ENCODE measurements around the gene HS6ST3. TPM values are rescaled to one million over a fixed set of nuclear protein-coding genes. Genes with fewer than 3 reads are reported as not detected.
A peak's percentile ranks its signal among the peaks of the same experiment; 100 is the strongest.

HS6ST3 gene
- polyA plus RNA-seq, 1 donor = 1.4 TPM

DNA sequence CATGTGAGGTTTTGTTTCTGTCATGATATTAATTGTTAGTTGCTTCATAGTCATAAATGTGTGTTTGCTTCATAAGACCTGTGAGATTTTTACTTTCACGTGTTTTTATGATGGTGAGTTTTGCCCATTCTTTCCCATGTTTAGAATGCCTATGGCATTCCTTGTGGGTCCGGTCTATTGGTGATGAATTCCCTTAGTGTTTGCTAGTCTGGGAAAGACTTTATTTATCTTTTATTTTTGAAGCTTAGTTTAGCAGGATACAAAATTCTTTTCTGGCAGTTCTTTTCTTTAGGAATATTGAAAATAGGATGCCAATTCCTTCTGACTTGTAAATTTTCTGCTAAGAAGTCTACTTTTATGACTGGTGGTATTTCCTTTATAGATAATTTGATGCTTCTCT lies 571.7 kb downstream of the HS6ST3 start:
- DNase-seq = no peak
- WGBS (ENCODE audit: insufficient coverage, low lambda C conversion rate) = no CpG with 5 or more reads among the region's 2 CpGs
- H3K27me3 ChIP-seq (ENCODE audit: control insufficient read depth, insufficient read depth, low read length) = no peaks in the 10 kb centered on the region
- no peaks in the 10 kb centered on the region for H3K36me3 ChIP-seq (ENCODE audit: control insufficient read depth, insufficient read depth, low read length)
- H3K9me3 ChIP-seq (ENCODE audit: control insufficient read depth, low read depth, low read length) = peaks cover 10% of the 10 kb centered on the region
- H3K27ac ChIP-seq (ENCODE audit: low read length) = no peak overlapping the region
- no peaks in the 10 kb centered on the region for H3K4me1 ChIP-seq (ENCODE audit: control insufficient read depth, insufficient read depth, low read length)
- no peak overlapping the region for H3K4me3 ChIP-seq (ENCODE audit: low read length)

DNA sequence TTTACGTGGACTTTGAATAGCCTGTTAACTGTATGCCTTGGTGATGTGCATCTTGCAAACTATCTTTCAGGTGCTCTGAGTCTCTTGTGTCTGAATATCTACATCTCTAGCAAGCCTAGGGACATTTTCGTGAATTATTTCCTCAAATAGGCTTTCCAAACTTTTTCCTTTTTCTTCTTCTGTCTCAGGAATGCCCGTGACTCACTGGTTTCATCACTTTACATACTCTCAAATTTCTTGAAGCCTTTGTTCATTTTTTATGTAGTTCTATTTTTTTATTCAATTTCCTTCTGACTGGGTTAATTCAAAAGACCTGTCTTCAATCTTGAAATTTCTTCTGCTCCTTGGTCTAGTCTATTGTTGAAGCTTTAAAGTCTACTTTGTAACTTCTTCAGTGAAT lies 572.1 kb downstream of the HS6ST3 start:
- H3K27ac ChIP-seq (ENCODE audit: low read length) = no peak overlapping the region
- no peak for DNase-seq
- 63% methylated on average over 2 of the region's 3 CpGs for WGBS (ENCODE audit: insufficient coverage, low lambda C conversion rate)

DNA sequence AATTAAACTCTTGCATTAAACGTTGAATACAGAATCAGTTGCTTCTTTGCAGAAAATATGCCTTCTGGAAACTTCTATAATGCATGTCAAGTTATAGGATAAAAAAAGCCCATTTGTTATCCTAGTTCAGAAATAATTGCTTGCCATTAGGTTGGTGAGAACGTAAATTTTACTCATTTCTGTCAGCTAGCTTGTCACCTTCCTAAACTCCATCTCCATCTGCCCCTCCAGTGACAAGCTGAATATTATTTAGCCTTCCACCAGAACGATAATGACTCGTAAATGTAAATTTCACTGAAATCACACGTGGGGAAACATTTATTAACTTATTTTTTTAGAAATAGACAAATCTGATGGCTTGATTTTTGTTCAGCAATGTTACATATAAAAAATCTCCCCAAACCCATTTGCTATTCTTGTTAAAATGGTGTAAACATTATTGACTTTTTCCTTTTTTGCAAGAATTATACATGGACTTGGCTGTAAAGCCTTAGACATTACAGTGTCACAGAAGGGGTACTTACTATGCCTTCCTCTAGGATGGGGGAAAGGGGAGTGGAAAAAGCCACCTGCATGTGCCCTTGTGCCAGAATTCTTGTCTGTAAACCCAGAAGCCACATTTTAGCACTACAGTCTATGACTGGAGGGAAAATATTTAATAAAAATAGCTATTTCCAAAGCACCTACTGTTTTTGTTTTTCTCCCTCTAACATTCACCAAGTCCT lies 577.5 kb downstream of the HS6ST3 start:
- 97% methylated on average over 5 of the region's 5 CpGs for WGBS (ENCODE audit: insufficient coverage, low lambda C conversion rate)
- Histone ChIP-seq H3K4me3 (ENCODE audit: low read length) (no peak overlapping the region), H3K36me3 (ENCODE audit: control insufficient read depth, insufficient read depth, low read length) (no peaks in the 10 kb centered on the region), H3K27me3 (ENCODE audit: control insufficient read depth, insufficient read depth, low read length) (no peaks in the 10 kb centered on the region), H3K4me1 (ENCODE audit: control insufficient read depth, insufficient read depth, low read length) (no peaks in the 10 kb centered on the region), H3K27ac (ENCODE audit: low read length) (no peak overlapping the region), H3K9me3 (ENCODE audit: control insufficient read depth, low read depth, low read length) (peaks cover 7% of the 10 kb centered on the region)
- no peak for DNase-seq

More for the DNA sequence above, 572.1 kb downstream of the HS6ST3 start:
- Histone ChIP-seq H3K9me3 (ENCODE audit: control insufficient read depth, low read depth, low read length) (peaks cover 10% of the 10 kb centered on the region), H3K4me3 (ENCODE audit: low read length) (no peak overlapping the region), H3K36me3 (ENCODE audit: control insufficient read depth, insufficient read depth, low read length) (no peaks in the 10 kb centered on the region), H3K27me3 (ENCODE audit: control insufficient read depth, insufficient read depth, low read length) (no peaks in the 10 kb centered on the region), H3K4me1 (ENCODE audit: control insufficient read depth, insufficient read depth, low read length) (no peaks in the 10 kb centered on the region)

DNA sequence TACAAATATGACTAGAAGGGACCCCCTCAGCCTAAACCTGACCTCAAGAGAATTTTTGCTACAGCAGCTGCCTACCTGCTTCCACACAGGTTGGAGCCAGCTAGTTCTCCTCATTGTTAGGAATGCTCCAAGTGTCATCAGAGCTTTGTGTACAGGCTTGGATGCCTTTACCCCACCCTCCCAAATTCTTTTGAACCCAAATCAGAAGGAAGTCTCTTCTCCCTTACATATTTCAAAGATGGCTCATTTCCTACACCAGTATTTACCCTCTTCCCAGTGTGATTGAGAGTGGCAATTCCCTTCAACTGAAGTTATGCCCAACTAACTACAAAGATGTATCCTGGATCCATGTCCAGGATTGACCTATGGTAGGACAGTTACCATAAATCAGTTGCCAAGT lies 581.2 kb downstream of the HS6ST3 start:
- no peaks in the 10 kb centered on the region for H3K9me3 ChIP-seq (ENCODE audit: control insufficient read depth, low read depth, low read length)
- H3K36me3 ChIP-seq (ENCODE audit: control insufficient read depth, insufficient read depth, low read length) = no peaks in the 10 kb centered on the region
- DNase-seq = no peak
- H3K4me3 ChIP-seq (ENCODE audit: low read length) = no peak overlapping the region
- no peak overlapping the region for H3K27ac ChIP-seq (ENCODE audit: low read length)
- H3K4me1 ChIP-seq (ENCODE audit: control insufficient read depth, insufficient read depth, low read length) = no peaks in the 10 kb centered on the region
- no peaks in the 10 kb centered on the region for H3K27me3 ChIP-seq (ENCODE audit: control insufficient read depth, insufficient read depth, low read length)

DNA sequence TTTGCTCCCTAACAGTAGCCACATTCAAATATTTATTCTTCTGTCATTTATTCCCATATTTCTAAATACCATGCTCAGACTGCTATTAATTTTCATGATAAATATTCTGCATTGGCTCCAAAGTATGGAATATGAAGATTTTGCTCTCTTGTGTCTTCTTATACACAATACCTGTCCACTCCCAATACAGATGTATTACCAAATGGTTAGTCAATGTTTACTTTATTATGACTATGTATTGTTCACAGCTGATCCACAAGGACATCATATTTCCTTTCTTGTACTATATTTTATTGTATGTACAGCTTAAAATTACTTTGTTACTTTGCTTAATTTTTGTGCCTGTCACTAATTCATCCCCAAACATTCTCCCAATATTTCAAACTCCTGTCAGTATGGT lies 582.1 kb downstream of the HS6ST3 start:
- no peaks in the 10 kb centered on the region for H3K9me3 ChIP-seq (ENCODE audit: control insufficient read depth, low read depth, low read length)
- DNase-seq = no peak
- H3K27me3 ChIP-seq (ENCODE audit: control insufficient read depth, insufficient read depth, low read length) = no peaks in the 10 kb centered on the region
- no peak overlapping the region for H3K4me3 ChIP-seq (ENCODE audit: low read length)
- H3K27ac ChIP-seq (ENCODE audit: low read length) = no peak overlapping the region
- H3K4me1 ChIP-seq (ENCODE audit: control insufficient read depth, insufficient read depth, low read length) = no peaks in the 10 kb centered on the region
- no peaks in the 10 kb centered on the region for H3K36me3 ChIP-seq (ENCODE audit: control insufficient read depth, insufficient read depth, low read length)

DNA sequence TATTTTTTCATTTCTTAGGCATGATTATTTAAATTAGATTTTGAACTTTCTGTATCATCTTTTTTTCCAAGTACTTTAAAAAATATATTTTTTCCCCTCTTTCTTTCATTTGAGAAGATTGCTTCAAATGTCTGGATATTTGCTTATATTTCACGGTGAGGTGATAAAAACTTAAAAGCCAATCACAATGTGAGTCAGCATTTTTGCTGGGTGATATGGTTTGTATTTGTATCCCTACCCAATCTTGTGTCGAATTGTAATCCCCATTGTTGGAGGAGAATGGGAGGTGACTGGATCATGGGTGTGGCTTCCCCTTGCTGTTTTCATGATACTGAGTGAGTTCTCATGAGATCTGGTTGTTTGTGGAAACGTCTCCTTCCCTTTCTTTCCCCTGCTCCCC lies 583.9 kb downstream of the HS6ST3 start:
- DNase-seq = no peak
- WGBS (ENCODE audit: insufficient coverage, low lambda C conversion rate) = 100% methylated on average over 1 of the region's 3 CpGs
- no peaks in the 10 kb centered on the region for H3K36me3 ChIP-seq (ENCODE audit: control insufficient read depth, insufficient read depth, low read length)
- no peak overlapping the region for H3K4me3 ChIP-seq (ENCODE audit: low read length)
- H3K4me1 ChIP-seq (ENCODE audit: control insufficient read depth, insufficient read depth, low read length) = no peaks in the 10 kb centered on the region
- H3K9me3 ChIP-seq (ENCODE audit: control insufficient read depth, low read depth, low read length) = peaks cover 5% of the 10 kb centered on the region
- no peak overlapping the region for H3K27ac ChIP-seq (ENCODE audit: low read length)
- no peaks in the 10 kb centered on the region for H3K27me3 ChIP-seq (ENCODE audit: control insufficient read depth, insufficient read depth, low read length)

DNA sequence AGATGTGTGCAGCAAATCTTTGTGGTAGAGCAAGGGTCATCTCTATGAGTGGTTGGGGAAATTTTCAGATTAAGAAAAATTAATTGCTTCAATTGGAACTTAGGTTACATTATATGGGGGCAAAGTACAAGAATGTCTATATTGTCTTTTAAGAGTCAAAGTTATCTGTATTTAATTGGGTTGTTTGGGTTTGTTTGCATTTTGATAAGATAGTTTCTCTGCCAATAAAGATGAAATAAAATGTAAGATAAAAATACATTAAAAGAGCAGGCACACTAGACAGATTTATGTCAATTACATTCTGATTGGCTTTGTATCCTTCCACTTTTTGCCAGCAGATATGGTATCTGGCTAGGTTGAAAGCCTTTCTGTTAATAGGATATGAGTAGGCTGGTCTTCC lies 587.1 kb downstream of the HS6ST3 start:
- peak in 1 of 2 donors; percentile 53 for DNase-seq

DNA sequence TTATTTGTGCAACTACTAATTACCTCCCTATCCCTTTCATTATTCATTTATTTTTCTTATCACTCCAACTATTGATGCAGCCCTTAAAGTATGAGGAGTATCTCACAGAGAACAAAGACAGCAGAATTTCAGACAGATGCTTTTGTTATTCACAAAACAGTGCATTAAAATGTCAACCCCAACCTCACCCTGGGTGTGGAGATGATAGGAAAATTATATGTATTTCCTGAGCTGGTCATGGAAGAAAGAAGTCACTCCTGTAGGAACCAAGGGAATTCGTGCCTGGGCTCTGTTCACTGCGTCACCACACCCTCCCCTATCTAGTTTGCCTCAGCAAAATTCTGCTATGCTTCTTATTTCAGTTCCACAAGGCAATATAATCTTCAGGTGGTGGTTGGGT lies 588.9 kb downstream of the HS6ST3 start:
- WGBS (ENCODE audit: insufficient coverage, low lambda C conversion rate) = no CpG with 5 or more reads among the region's 2 CpGs
- Histone ChIP-seq H3K27me3 (ENCODE audit: control insufficient read depth, insufficient read depth, low read length) (no peaks in the 10 kb centered on the region), H3K36me3 (ENCODE audit: control insufficient read depth, insufficient read depth, low read length) (no peaks in the 10 kb centered on the region), H3K4me1 (ENCODE audit: control insufficient read depth, insufficient read depth, low read length) (peaks cover 6% of the 10 kb centered on the region), H3K27ac (ENCODE audit: low read length) (peak overlapping the region; percentile 28), H3K4me3 (ENCODE audit: low read length) (no peak overlapping the region), H3K9me3 (ENCODE audit: control insufficient read depth, low read depth, low read length) (peaks cover 8% of the 10 kb centered on the region)
- peak; percentile 3 to 17 for DNase-seq

More for the DNA sequence above, 587.1 kb downstream of the HS6ST3 start:
- Histone ChIP-seq H3K27ac (ENCODE audit: low read length) (no peak overlapping the region), H3K27me3 (ENCODE audit: control insufficient read depth, insufficient read depth, low read length) (no peaks in the 10 kb centered on the region), H3K4me1 (ENCODE audit: control insufficient read depth, insufficient read depth, low read length) (peaks cover 6% of the 10 kb centered on the region), H3K4me3 (ENCODE audit: low read length) (no peak overlapping the region), H3K36me3 (ENCODE audit: control insufficient read depth, insufficient read depth, low read length) (no peaks in the 10 kb centered on the region), H3K9me3 (ENCODE audit: control insufficient read depth, low read depth, low read length) (peaks cover 8% of the 10 kb centered on the region)

DNA sequence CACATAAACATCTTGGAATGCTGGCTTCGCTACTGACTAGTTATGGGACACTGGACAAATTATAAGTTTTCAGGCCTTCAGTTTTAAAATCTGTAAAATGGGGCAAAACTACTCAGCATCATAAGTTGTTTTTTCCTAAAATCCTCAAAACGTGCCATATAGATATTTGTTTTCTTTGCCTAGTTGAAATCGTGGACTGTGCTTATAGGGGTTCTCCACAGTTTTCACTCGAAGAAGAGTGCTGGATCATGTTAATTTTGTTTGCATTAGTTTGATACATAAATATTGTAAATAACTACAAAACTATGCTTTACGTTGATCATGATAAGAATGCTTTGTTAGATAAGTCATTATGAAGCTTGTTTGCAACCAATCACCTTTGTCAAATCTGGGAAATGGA lies 591.0 kb downstream of the HS6ST3 start:
- peak overlapping the region; percentile 61 for H3K27ac ChIP-seq (ENCODE audit: low read length)
- H3K4me3 ChIP-seq (ENCODE audit: low read length) = no peak overlapping the region
- no peak for DNase-seq
- WGBS (ENCODE audit: insufficient coverage, low lambda C conversion rate) = 100% methylated on average over 1 of the region's 5 CpGs
- peaks cover 8% of the 10 kb centered on the region for H3K9me3 ChIP-seq (ENCODE audit: control insufficient read depth, low read depth, low read length)
- no peaks in the 10 kb centered on the region for H3K27me3 ChIP-seq (ENCODE audit: control insufficient read depth, insufficient read depth, low read length)
- H3K4me1 ChIP-seq (ENCODE audit: control insufficient read depth, insufficient read depth, low read length) = peaks cover 6% of the 10 kb centered on the region
- H3K36me3 ChIP-seq (ENCODE audit: control insufficient read depth, insufficient read depth, low read length) = no peaks in the 10 kb centered on the region

DNA sequence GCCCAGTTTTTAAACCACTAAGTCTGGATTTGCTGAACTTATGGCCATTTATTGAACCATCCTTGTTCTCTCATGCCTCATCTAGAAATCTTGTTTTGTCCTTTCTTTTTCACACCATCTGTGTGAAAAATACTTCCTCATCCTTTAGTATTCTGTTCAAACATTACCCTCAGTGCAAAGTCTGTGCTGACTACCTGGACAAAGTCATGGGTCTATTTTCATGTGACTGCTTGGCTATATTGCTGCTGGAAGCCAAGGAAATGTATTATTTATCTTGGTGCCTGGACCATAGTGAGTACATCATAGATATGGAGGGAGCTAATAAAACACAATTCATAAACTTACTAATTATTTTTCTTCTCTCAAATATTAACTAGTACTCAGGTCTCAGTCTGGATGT lies 591.9 kb downstream of the HS6ST3 start:
- no peak overlapping the region for H3K4me3 ChIP-seq (ENCODE audit: low read length)
- peaks cover 8% of the 10 kb centered on the region for H3K9me3 ChIP-seq (ENCODE audit: control insufficient read depth, low read depth, low read length)
- peak overlapping the region; percentile 61 for H3K27ac ChIP-seq (ENCODE audit: low read length)
- peak; percentile 71 to 89 for DNase-seq
- H3K36me3 ChIP-seq (ENCODE audit: control insufficient read depth, insufficient read depth, low read length) = no peaks in the 10 kb centered on the region
- H3K27me3 ChIP-seq (ENCODE audit: control insufficient read depth, insufficient read depth, low read length) = no peaks in the 10 kb centered on the region
- peaks cover 6% of the 10 kb centered on the region for H3K4me1 ChIP-seq (ENCODE audit: control insufficient read depth, insufficient read depth, low read length)

DNA sequence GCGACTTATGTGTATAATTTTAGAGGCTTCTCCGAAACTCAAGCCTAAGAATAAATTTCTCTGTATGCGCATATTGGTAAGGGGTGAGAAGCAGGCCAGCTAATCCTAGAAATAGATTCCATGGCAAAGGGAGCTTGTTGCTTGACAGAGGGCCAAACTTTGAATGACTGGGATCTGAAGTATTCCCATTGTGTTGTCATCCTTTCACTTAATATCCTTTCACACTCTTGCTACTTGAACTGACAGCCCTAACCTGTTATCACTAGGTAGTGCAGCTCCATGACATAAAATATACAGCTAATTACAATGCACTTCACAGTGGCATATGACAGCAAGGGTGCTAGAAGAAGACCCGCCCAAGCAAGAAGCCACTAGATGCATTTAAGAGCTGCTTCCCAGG lies 594.6 kb downstream of the HS6ST3 start:
- peaks cover 6% of the 10 kb centered on the region for H3K4me1 ChIP-seq (ENCODE audit: control insufficient read depth, insufficient read depth, low read length)
- no peak for DNase-seq
- no peak overlapping the region for H3K4me3 ChIP-seq (ENCODE audit: low read length)
- H3K27ac ChIP-seq (ENCODE audit: low read length) = no peak overlapping the region
- WGBS (ENCODE audit: insufficient coverage, low lambda C conversion rate) = 70% methylated on average over 2 of the region's 4 CpGs
- no peaks in the 10 kb centered on the region for H3K27me3 ChIP-seq (ENCODE audit: control insufficient read depth, insufficient read depth, low read length)
- no peaks in the 10 kb centered on the region for H3K36me3 ChIP-seq (ENCODE audit: control insufficient read depth, insufficient read depth, low read length)
- peaks cover 3% of the 10 kb centered on the region for H3K9me3 ChIP-seq (ENCODE audit: control insufficient read depth, low read depth, low read length)

Measured in large intestine (tissue), 3 donors.